ENCODE measurements around the gene RANGRF.
A peak's percentile ranks its signal among the peaks of the same experiment; 100 is the strongest.
"Not testable (repeated sequence)": the region's sequence is repeated elsewhere in the genome, so short reads cannot be mapped to it uniquely, and the experiment has no call there.

Gene RANGRF

GRCh38 chr17:8288336-8289102 lies at the start of gene RANGRF:
TSS of gene RANGRF (plus strand) at chr17:8288670. CDS start at chr17:8288789, 119 bp downstream.
- peaks cover 9% of the 10 kb centered on the region for H3K36me3 Mint-ChIP-seq (ENCODE audit: low read depth)
- H3K27ac Mint-ChIP-seq, result peak within 1 kb of the TSS; percentile 94
- peaks cover 23% of the 10 kb centered on the region for H3K4me1 Mint-ChIP-seq (ENCODE audit: low read depth)
- H3K4me3 Mint-ChIP-seq, result peak within 1 kb of the TSS; percentile 98
- no peaks in the 10 kb centered on the region for H3K9me3 Mint-ChIP-seq
- H3K27me3 Mint-ChIP-seq (ENCODE audit: low read depth), result no peaks in the 10 kb centered on the region

DNA sequence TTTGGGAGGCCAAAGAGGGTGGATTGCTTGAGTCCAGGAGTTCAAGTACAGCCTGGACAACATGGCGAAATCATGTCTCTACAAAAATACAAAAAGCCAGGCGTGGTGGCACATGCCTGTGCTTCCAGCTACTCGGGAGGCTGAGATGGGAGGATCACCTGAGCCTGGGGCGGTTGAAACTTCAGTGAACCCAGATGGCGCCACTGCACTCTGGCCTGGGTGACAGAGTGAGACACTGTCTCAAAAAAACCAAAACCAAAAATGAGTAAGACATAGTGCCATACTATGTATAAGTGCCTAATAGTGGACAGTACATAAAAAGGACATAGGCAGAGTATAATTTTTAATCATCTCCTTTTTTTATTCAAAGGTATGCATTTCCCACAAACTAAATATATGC lies 44.6 kb upstream of the RANGRF start:
- peaks cover 26% of the 10 kb centered on the region for H3K4me1 Mint-ChIP-seq (ENCODE audit: low read depth)
- H3K27me3 Mint-ChIP-seq (ENCODE audit: low read depth), result no peaks in the 10 kb centered on the region
- peak overlapping the region; percentile 55 for H3K27ac Mint-ChIP-seq
- H3K36me3 Mint-ChIP-seq (ENCODE audit: low read depth), result peaks cover 29% of the 10 kb centered on the region
- no peaks in the 10 kb centered on the region for H3K9me3 Mint-ChIP-seq
- peak overlapping the region; percentile 22 for H3K4me3 Mint-ChIP-seq

- peaks cover 27% of the 10 kb centered on the region for H3K36me3 Mint-ChIP-seq (ENCODE audit: low read depth)
- H3K4me3 Mint-ChIP-seq, result no peak overlapping the region
- H3K4me1 Mint-ChIP-seq (ENCODE audit: low read depth), result peaks cover 33% of the 10 kb centered on the region
- H3K27me3 Mint-ChIP-seq (ENCODE audit: low read depth), result no peaks in the 10 kb centered on the region
- H3K27ac Mint-ChIP-seq, result no peak overlapping the region
- no peaks in the 10 kb centered on the region for H3K9me3 Mint-ChIP-seq
These were observed 43.7 kb upstream of the RANGRF start for GRCh38 chr17:8244768-8245167.

- Mint-ChIP-seq H3K4me1 (ENCODE audit: low read depth) (peaks cover 36% of the 10 kb centered on the region), H3K4me3 (peak within 1 kb of the TSS; percentile 98), H3K9me3 (no peaks in the 10 kb centered on the region), H3K36me3 (ENCODE audit: low read depth) (peaks cover 18% of the 10 kb centered on the region), H3K27ac (peak within 1 kb of the TSS; percentile 100), H3K27me3 (ENCODE audit: low read depth) (no peaks in the 10 kb centered on the region)
These were observed 39.5 kb upstream of the RANGRF start, which contains the start of gene PFAS for GRCh38 chr17:8248751-8249607. TSS of gene PFAS (plus strand) at chr17:8249289. CDS start at chr17:8253938, 4,649 bp downstream.

- Mint-ChIP-seq H3K36me3 (ENCODE audit: low read depth) (peaks cover 17% of the 10 kb centered on the region), H3K27me3 (ENCODE audit: low read depth) (no peaks in the 10 kb centered on the region), H3K9me3 (no peaks in the 10 kb centered on the region), H3K4me3 (peak overlapping the region; percentile 98), H3K4me1 (ENCODE audit: low read depth) (peaks cover 31% of the 10 kb centered on the region), H3K27ac (peak overlapping the region; percentile 100)
These were observed 38.6 kb upstream of the RANGRF start for GRCh38 chr17:8249621-8250500.

- Mint-ChIP-seq H3K36me3 (ENCODE audit: low read depth) (peaks cover 11% of the 10 kb centered on the region), H3K4me1 (ENCODE audit: low read depth) (peaks cover 22% of the 10 kb centered on the region)
- H3K27ac Mint-ChIP-seq; H3K4me3 Mint-ChIP-seq; H3K9me3 Mint-ChIP-seq; H3K27me3 Mint-ChIP-seq (ENCODE audit: low read depth): not testable (repeated sequence)
These were observed 37.1 kb upstream of the RANGRF start for GRCh38 chr17:8251411-8251810.

GRCh38 chr17:8253801-8254200 lies 34.7 kb upstream of the RANGRF start:
- no peaks in the 10 kb centered on the region for H3K9me3 Mint-ChIP-seq
- peaks cover 14% of the 10 kb centered on the region for H3K36me3 Mint-ChIP-seq (ENCODE audit: low read depth)
- H3K27ac Mint-ChIP-seq, result no peak overlapping the region
- no peak overlapping the region for H3K4me3 Mint-ChIP-seq
- peaks cover 18% of the 10 kb centered on the region for H3K4me1 Mint-ChIP-seq (ENCODE audit: low read depth)
- no peaks in the 10 kb centered on the region for H3K27me3 Mint-ChIP-seq (ENCODE audit: low read depth)

- peaks cover 9% of the 10 kb centered on the region for H3K4me1 Mint-ChIP-seq (ENCODE audit: low read depth)
- H3K4me3 Mint-ChIP-seq, result no peak overlapping the region
- no peaks in the 10 kb centered on the region for H3K27me3 Mint-ChIP-seq (ENCODE audit: low read depth)
- H3K36me3 Mint-ChIP-seq (ENCODE audit: low read depth), result peaks cover 14% of the 10 kb centered on the region
- H3K9me3 Mint-ChIP-seq, result no peaks in the 10 kb centered on the region
- H3K27ac Mint-ChIP-seq, result no peak overlapping the region
These were observed 33.6 kb upstream of the RANGRF start for GRCh38 chr17:8254881-8255280.

DNA sequence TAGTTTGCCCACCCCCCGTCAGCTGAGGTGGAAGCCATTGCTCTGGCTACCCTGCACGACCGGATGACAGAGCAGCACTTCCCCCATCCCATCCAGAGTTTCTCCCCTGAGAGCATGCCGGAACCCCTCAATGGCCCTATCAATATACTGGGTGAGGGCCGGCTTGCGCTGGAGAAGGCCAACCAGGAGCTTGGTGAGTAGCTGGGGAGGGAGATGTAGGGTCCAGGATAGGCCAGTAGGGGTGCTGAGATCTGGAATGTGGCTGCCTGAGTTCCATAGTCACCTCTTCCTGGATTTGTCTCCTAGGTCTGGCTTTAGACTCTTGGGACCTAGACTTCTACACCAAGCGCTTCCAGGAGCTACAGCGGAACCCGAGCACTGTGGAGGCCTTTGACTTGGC lies 33.0 kb upstream of the RANGRF start:
- H3K27ac Mint-ChIP-seq, result no peak overlapping the region
- no peaks in the 10 kb centered on the region for H3K27me3 Mint-ChIP-seq (ENCODE audit: low read depth)
- no peaks in the 10 kb centered on the region for H3K9me3 Mint-ChIP-seq
- no peak overlapping the region for H3K4me3 Mint-ChIP-seq
- H3K4me1 Mint-ChIP-seq (ENCODE audit: low read depth), result peaks cover 2% of the 10 kb centered on the region
- H3K36me3 Mint-ChIP-seq (ENCODE audit: low read depth), result peaks cover 12% of the 10 kb centered on the region

DNA sequence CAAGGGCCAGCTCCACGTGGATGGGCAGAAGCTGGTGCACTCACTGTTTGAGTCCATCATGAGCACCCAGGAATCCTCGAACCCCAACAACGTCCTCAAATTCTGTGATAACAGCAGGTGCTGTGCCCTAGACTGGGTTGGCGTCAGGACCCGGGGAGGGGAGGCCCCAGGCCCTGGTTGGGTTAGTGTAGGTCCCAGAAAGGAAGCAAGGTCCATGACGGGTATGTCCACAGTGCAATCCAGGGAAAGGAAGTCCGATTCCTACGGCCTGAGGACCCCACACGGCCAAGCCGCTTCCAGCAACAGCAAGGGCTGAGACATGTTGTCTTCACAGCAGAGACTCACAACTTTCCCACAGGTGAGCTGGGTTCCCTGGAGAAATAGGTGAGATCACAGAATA lies 32.2 kb upstream of the RANGRF start:
- Mint-ChIP-seq H3K4me3 (no peak overlapping the region), H3K9me3 (no peaks in the 10 kb centered on the region), H3K4me1 (ENCODE audit: low read depth) (no peaks in the 10 kb centered on the region), H3K27me3 (ENCODE audit: low read depth) (no peaks in the 10 kb centered on the region), H3K36me3 (ENCODE audit: low read depth) (peaks cover 12% of the 10 kb centered on the region), H3K27ac (no peak overlapping the region)

- H3K27ac Mint-ChIP-seq, result no peak overlapping the region
- H3K36me3 Mint-ChIP-seq (ENCODE audit: low read depth), result peaks cover 12% of the 10 kb centered on the region
- H3K27me3 Mint-ChIP-seq (ENCODE audit: low read depth), result no peaks in the 10 kb centered on the region
- H3K4me3 Mint-ChIP-seq, result no peak overlapping the region
- H3K4me1 Mint-ChIP-seq (ENCODE audit: low read depth), result no peaks in the 10 kb centered on the region
- no peaks in the 10 kb centered on the region for H3K9me3 Mint-ChIP-seq
These were observed 31.8 kb upstream of the RANGRF start for GRCh38 chr17:8256691-8257090.

- peaks cover 14% of the 10 kb centered on the region for H3K36me3 Mint-ChIP-seq (ENCODE audit: low read depth)
- H3K27ac Mint-ChIP-seq, result no peak overlapping the region
- no peaks in the 10 kb centered on the region for H3K9me3 Mint-ChIP-seq
These were observed 30.7 kb upstream of the RANGRF start for GRCh38 chr17:8257801-8258200.

GRCh38 chr17:8264320-8264719 lies 24.1 kb upstream of the RANGRF start:
- Mint-ChIP-seq H3K9me3 (no peaks in the 10 kb centered on the region), H3K36me3 (ENCODE audit: low read depth) (peaks cover 13% of the 10 kb centered on the region), H3K4me1 (ENCODE audit: low read depth) (no peaks in the 10 kb centered on the region), H3K4me3 (no peak overlapping the region), H3K27me3 (ENCODE audit: low read depth) (no peaks in the 10 kb centered on the region), H3K27ac (no peak overlapping the region)

More at GRCh38 chr17:8257801-8258200, 30.7 kb upstream of the RANGRF start:
- Mint-ChIP-seq H3K27me3 (ENCODE audit: low read depth) (no peaks in the 10 kb centered on the region), H3K4me1 (ENCODE audit: low read depth) (no peaks in the 10 kb centered on the region), H3K4me3 (no peak overlapping the region)

Measured in T-helper 1 cell treated with Interleukin-12 subunit alpha and Interleukin-12 subunit beta and Interleukin-4 antibody, amounts not matched to agents 30 μg/mL and 1 μg/mL, for 36 hours (primary cell).